Measurements from ENCODE around the gene THNSL1. TPM values are rescaled to one million over a fixed set of nuclear protein-coding genes. Genes with fewer than 3 reads are reported as not detected.

The THNSL1 gene
- total and polyA plus RNA-seq, 2 of the 8 experiments (the other 6 are each of a cell fraction or from before 2014, with no cell fraction given) = 1.4 to 3.1 TPM

GRCh38 chr10:25056726-25057125, 40.3 kb downstream of the THNSL1 start:
- Histone ChIP-seq H3K27me3 (replicated peaks in 1 of 4; ENCODE audit: control insufficient read depth in 3 of 4, extremely low read depth in 1 of 4, insufficient read depth in 3 of 4, low read length in 3 of 4) (no peaks in the 10 kb centered on the region), H4K5ac (ENCODE audit: insufficient read length, low read depth, low read length) (no peak overlapping the region), H3K4me3 (ENCODE audit: extremely low read depth in 1 of 4, insufficient read depth in 2 of 4, low read depth in 3 of 4, low read length in 4 of 4) (no peak overlapping the region), H3K14ac (ENCODE audit: insufficient read length) (no peak overlapping the region), H4K91ac (replicated peaks; ENCODE audit: insufficient read length, low read length) (no peak overlapping the region), H3K56ac (replicated peaks; ENCODE audit: insufficient read length, low read depth, low read length) (no peak overlapping the region), H3K27ac (ENCODE audit: low read depth, low read length) (no peak overlapping the region), H2BK15ac (ENCODE audit: low read length) (no peak overlapping the region), H3K18ac (ENCODE audit: extremely low read depth, low read length) (no peak overlapping the region), H2AK5ac (ENCODE audit: low read depth, low read length) (no peak overlapping the region), H3K4me1 (replicated peaks in 1 of 4; ENCODE audit: control insufficient read depth in 3 of 4, insufficient read depth in 4 of 4, low read length in 3 of 4) (no peaks in the 10 kb centered on the region), H3K79me2 (ENCODE audit: control insufficient read depth in 1 of 2, insufficient read depth in 2 of 2, low read length in 2 of 2) (no peaks in the 10 kb centered on the region), H2BK5ac (ENCODE audit: low read depth, low read length) (no peak overlapping the region), H2BK20ac (ENCODE audit: low read length) (no peak overlapping the region), H3K79me1 (ENCODE audit: low read depth, low read length) (no peaks in the 10 kb centered on the region), H2BK12ac (ENCODE audit: low read depth, low read length) (no peak overlapping the region), H3K36me3 (ENCODE audit: control insufficient read depth in 2 of 4, insufficient read depth in 4 of 4, low read length in 3 of 4) (no peaks in the 10 kb centered on the region), H3K23ac (ENCODE audit: insufficient read length) (no peak overlapping the region), H2AFZ (ENCODE audit: low read length) (no peak overlapping the region), H4K8ac (ENCODE audit: extremely low read depth, insufficient read depth, low read length) (no peak overlapping the region), H3K4me2 (ENCODE audit: insufficient read depth in 1 of 2, low read depth in 2 of 2, low read length in 2 of 2) (no peak overlapping the region), H3K9ac (replicated peaks in 1 of 4; ENCODE audit: extremely low read depth in 1 of 4, low read depth in 3 of 4, low read length in 3 of 4) (no peak overlapping the region), H3K23me2 (ENCODE audit: low read depth, low read length) (no peaks in the 10 kb centered on the region; the same call in 1 of the 2 replicates), H3K4ac (replicated peaks; ENCODE audit: insufficient read length, low read depth, low read length) (no peak overlapping the region), H4K20me1 (replicated peaks in 1 of 2; ENCODE audit: control insufficient read depth in 1 of 2, insufficient read depth in 2 of 2, low read length in 2 of 2) (no peaks in the 10 kb centered on the region), H3K9me3 (ENCODE audit: insufficient read depth in 2 of 2, low read depth in 1 of 2, low read length in 1 of 2) (no peaks in the 10 kb centered on the region), H2BK120ac (replicated peaks; ENCODE audit: low read depth, low read length) (no peak overlapping the region)
- ChIA-PET CTCF (ENCODE audit: partially characterized antibody) (interaction anchor here (0.6 to 1.6 kb wide), 2 partner anchors 19 to 371 kb away, joined by 4 read pairs; no protein-coding TSS in a partner anchor), POLR2A (ENCODE audit: partially characterized antibody) (no interaction called here)
- 91% methylated on average over 3 of the region's 3 CpGs; no CpG with 5 or more reads in 1 of the 2 experiments for WGBS, 2 experiments (ENCODE audit: extremely low coverage in 1 of 2, insufficient coverage in 1 of 2, insufficient read length in 1 of 2, insufficient replicate concordance in 2 of 2, low coverage in 1 of 2, low lambda C conversion rate in 2 of 2, missing lambda C conversion rate in 1 of 2)
- DNase-seq (ENCODE audit: low read depth in 1 of 2, low spot score in 2 of 2) (no peak), FAIRE-seq (no peak)
- TF ChIP-seq BACH1 (IDR thresholded peaks at IDR 0.05; ENCODE audit: low read length) (no peak), TBP (IDR thresholded peaks at IDR 0.05; ENCODE audit: low read depth, low read length) (no peak), SIX5 (IDR thresholded peaks at IDR 0.05; ENCODE audit: low read depth, low read length) (no peak), HDAC6 (IDR thresholded peaks at IDR 0.05; ENCODE audit: low read depth, low read length) (no peak), SAP30 (IDR thresholded peaks at IDR 0.05; ENCODE audit: insufficient read depth, insufficient replicate concordance, low read length) (no peak), CBX8 (IDR thresholded peaks at IDR 0.05; ENCODE audit: borderline replicate concordance, low read depth, low read length) (no peak), EZH2 (IDR thresholded peaks at IDR 0.05; ENCODE audit: low read depth, low read length, severe bottlenecking) (no peak), ZNF274 (IDR thresholded peaks at IDR 0.05; ENCODE audit: borderline replicate concordance, extremely low read depth, low read length) (no peak), FOSL1 (IDR thresholded peaks at IDR 0.05; ENCODE audit: insufficient read depth, low read depth, low read length) (no peak), CREB1 (IDR thresholded peaks at IDR 0.05) (no peak), SIRT6 (IDR thresholded peaks at IDR 0.05; ENCODE audit: low read length) (no peak), KDM5A (IDR thresholded peaks at IDR 0.05; ENCODE audit: low read length) (no peak), SIN3A (conservative IDR thresholded peaks at IDR 0.05 in 1 of 2, IDR thresholded peaks at IDR 0.05 in 1 of 2; ENCODE audit: low read depth in 1 of 2, low read length in 2 of 2) (no peak), EGR1 (IDR thresholded peaks at IDR 0.05; ENCODE audit: borderline replicate concordance, low read depth, low read length) (no peak)
